Ureter (tissue), 1 donor: ENCODE data around the gene ALDH3B2. TPM values are rescaled to one million over a fixed set of nuclear protein-coding genes. Genes with fewer than 3 reads are reported as not detected.
A peak's percentile ranks its signal among the peaks of the same experiment; 100 is the strongest.

Experiments used
- DNase-seq: peaks from one replicate; pipeline ENCODE4 v3.0.0-alpha.2; 2020; ENCODE audit warnings: low spot score
- total RNA-seq: library from RNA; stranded (reverse); gene quantifications from one replicate; pipeline ENCODE4 v1.2.4, GENCODE V29; 2023
- donor health status: DM: yes; HTN: yes; CAD: no.

The ALDH3B2 gene
- total RNA-seq, 1 donor from 2014 or later: 85.9 TPM

- DNase-seq: no peak
These were observed 58.5 kb downstream of the ALDH3B2 start for GRCh38 chr11:67615728-67616430.

- no peak for DNase-seq
These were observed 59.4 kb downstream of the ALDH3B2 start for GRCh38 chr11:67614730-67615714.

- peak; percentile 81 for DNase-seq
These were observed 60.3 kb downstream of the ALDH3B2 start for GRCh38 chr11:67613960-67614715.

- no peak for DNase-seq
These were observed 61.0 kb downstream of the ALDH3B2 start for GRCh38 chr11:67613313-67613959.

- no peak for DNase-seq
These were observed 61.7 kb downstream of the ALDH3B2 start for GRCh38 chr11:67612751-67613150.

Other genes with a start within 250 kb of the ALDH3B2 start
- gene RPS6KB2, start 246.1 kb downstream of the ALDH3B2 start, total RNA-seq: 44.8 TPM
- gene PTPRCAP, start 236.9 kb downstream of the ALDH3B2 start, total RNA-seq: 6.4 TPM
- gene CORO1B, start 231.1 kb downstream of the ALDH3B2 start, total RNA-seq: 101 TPM
- not detected for gene GPR152, start 221.9 kb downstream of the ALDH3B2 start, total RNA-seq
- gene CABP4, start 219.3 kb downstream of the ALDH3B2 start, total RNA-seq: 2.8 TPM
- 134 TPM for gene TMEM134, start 205.4 kb downstream of the ALDH3B2 start, total RNA-seq
- 46.8 TPM for gene AIP, start 191.6 kb downstream of the ALDH3B2 start, total RNA-seq
- 41.2 TPM for gene PITPNM1, start 169.3 kb downstream of the ALDH3B2 start, total RNA-seq
- gene CDK2AP2, start 166.5 kb downstream of the ALDH3B2 start, total RNA-seq: 40.5 TPM
- gene CABP2, start 151.2 kb downstream of the ALDH3B2 start, total RNA-seq: not detected
- 771 TPM for gene GSTP1, start 90.8 kb downstream of the ALDH3B2 start, total RNA-seq
- 199 TPM for gene NDUFV1, start 67.7 kb downstream of the ALDH3B2 start, total RNA-seq
- 6.9 TPM for gene NUDT8, start 44.7 kb downstream of the ALDH3B2 start, total RNA-seq
- not detected for gene TBX10, start 34.9 kb downstream of the ALDH3B2 start, total RNA-seq
- gene ACY3, start 23.9 kb downstream of the ALDH3B2 start, total RNA-seq: 0.29 TPM